ENCODE measurements around the gene GPRIN2.
"Not testable (repeated sequence)": the region's sequence is repeated elsewhere in the genome, so short reads cannot be mapped to it uniquely, and the experiment has no call there.

GPRIN2 gene

DNA sequence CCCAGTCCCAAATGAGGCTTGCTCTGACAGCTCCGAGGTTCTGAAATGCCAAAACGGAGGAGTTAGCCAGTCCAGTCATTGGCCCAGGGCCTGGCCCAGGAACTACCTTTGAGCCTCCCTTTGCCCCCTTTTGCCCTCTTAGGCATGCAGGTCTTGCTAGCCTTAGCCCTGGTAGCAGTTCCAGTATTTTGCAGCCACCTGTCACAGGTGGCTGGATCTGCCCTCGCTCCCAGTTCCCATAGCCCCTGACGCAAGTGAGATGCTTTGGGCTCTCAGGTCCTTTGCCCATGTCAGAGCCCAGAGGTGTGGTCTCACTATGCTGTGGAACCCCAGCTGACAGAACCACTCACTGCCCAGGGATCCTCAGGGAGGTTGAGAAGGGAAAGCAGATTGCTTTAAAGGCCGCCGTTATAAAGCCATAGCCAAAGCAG lies 42.0 kb downstream of the GPRIN2 start:
- no peaks in the 10 kb centered on the region for H3K27me3 ChIP-seq (ENCODE audit: insufficient read depth, poor library complexity, severe bottlenecking)
- H3K27ac ChIP-seq (replicated peaks), result no peak overlapping the region
- no peak overlapping the region for H3K4me3 ChIP-seq (replicated peaks; ENCODE audit: insufficient read depth, low read length)
- TF ChIP-seq POLR2AphosphoS5 (IDR thresholded peaks at IDR 0.05; ENCODE audit: low read depth), result no peak
- TF ChIP-seq GABPA (IDR thresholded peaks at IDR 0.05; ENCODE audit: low read depth), result no peak
- no peak for DNase-seq (ENCODE audit: low read depth in 1 of 2, low spot score in 1 of 2)

DNA sequence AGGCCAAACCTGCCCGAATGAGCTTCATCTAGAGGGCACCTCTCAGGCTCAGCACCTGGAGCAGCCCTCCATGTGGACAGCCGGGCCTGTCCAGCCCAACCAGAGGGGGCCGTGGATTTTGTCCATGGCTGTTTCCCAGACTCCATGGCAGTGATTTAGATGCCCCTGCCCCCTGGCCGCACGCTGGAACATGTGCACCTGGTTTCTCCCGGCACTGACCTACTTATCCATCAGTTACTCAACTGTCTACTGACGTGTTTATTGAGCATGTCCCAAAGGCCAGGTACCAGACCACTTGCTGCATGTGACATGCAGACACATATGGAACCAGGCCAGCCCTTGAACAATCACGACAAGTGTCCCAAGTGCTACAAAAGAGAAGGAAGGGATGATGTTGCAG lies 43.1 kb downstream of the GPRIN2 start:
- H3K4me3 ChIP-seq (replicated peaks; ENCODE audit: insufficient read depth, low read length); DNase-seq (ENCODE audit: low read depth in 1 of 2, low spot score in 1 of 2); H3K27ac ChIP-seq (replicated peaks); H3K27me3 ChIP-seq (ENCODE audit: insufficient read depth, poor library complexity, severe bottlenecking): not testable (repeated sequence)

DNA sequence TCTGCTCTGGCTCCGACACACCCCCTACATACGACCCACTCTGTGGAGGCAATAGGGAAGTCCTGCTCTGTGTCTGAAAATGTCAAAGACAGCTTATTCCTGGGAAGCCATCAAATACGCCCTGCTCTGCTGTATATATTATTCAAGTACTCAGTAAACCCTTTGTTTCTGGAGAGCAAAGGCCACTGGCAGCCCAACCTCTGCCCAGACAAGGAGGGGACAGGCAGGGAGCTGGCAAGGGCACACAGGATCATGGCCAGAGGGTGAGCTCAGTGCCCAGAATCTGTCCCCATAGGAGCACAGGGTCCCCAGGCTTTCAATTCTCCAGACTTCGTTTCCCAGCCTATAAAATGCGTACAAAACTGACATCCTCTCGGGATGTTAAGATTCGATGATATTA lies 43.7 kb downstream of the GPRIN2 start:
- not testable (repeated sequence) for H3K27ac ChIP-seq (replicated peaks); H3K4me3 ChIP-seq (replicated peaks; ENCODE audit: insufficient read depth, low read length); H3K27me3 ChIP-seq (ENCODE audit: insufficient read depth, poor library complexity, severe bottlenecking); DNase-seq (ENCODE audit: low read depth in 1 of 2, low spot score in 1 of 2)

DNA sequence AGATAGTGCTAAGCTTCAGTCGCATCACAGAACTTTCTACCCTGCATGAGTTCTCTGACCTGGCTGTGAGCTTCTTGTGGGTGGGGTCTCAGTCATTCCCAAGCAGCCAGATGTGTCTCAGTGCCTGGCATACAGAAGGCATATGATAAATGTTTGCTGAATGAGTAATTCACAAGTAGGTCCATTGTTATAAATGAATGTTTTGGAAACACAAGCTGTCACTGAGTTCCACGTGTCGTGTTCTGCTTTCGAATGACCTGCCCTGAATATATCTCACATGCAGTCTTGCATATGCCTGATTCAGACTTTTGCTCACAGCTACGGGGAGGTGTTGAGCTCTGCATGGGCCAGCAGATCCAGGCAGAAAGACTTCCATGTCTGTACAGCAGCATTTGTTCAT lies 44.5 kb downstream of the GPRIN2 start:
- H3K27ac ChIP-seq (replicated peaks); H3K27me3 ChIP-seq (ENCODE audit: insufficient read depth, poor library complexity, severe bottlenecking); DNase-seq (ENCODE audit: low read depth in 1 of 2, low spot score in 1 of 2); H3K4me3 ChIP-seq (replicated peaks; ENCODE audit: insufficient read depth, low read length): not testable (repeated sequence)

Data from HL-60 (cell line).